GM19328 (cell line): Measurements from ENCODE around the gene TBX4.

Source experiments
- ATAC-seq: cut with Tn5 transposase; IDR thresholded peaks from one replicate; pipeline ENCODE4 v1.9.1; 2021; ENCODE audit warnings: mild to moderate bottlenecking, moderate library complexity; ENCODE audit not compliant: unreplicated experiment

Gene TBX4

DNA sequence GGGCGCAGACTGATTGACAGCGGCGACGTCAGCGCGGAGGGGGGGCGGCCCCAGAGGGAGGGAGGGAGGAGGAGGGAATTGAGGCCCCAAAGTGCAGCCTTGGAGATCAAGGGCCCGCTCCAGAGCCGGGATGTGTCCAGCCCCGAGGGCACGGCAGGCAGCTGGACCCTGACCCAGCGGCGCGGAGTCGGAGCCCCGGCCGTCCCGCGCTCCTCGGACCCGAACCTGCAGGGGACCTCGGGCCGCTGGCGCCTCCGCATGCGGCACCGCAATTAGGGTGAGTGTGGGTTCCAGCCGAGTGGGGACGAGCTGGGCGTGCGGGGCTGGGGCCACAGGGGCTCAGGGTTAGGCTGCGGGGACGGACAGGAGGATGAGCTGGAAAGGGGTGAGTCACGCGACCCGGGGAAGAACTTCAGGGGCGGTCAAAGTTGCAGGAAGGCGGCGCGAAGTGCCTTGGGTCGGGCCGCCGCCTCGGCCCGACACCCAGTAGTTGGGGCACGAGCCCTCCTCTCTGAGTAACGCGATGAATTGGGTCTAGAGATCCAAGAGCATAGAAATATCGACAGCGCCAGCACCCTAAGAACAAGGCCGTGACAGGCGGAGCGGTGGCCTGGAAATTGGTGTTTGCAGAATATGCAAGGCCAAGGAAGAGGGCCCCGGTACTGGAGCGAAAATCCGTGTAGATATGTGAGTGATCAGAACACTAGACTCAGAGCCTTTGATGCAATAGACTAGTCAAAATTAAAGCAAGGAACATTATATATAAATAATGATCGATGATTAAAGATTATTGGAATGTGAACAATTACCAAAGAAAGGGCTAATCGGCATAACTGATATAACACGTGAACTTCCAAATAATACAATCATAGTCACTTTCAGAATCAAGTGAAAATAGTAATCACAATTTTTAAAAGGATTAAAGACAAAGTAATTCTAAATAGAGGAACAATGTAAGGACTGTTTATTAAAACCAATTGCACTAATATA lies at the start of gene TBX4:
Gene TBX4 (plus strand): TSS at position 122 of the 990 bp plus-strand sequence. CDS start 4,069 bp downstream, outside the sequence.
- ATAC-seq: no peak

DNA sequence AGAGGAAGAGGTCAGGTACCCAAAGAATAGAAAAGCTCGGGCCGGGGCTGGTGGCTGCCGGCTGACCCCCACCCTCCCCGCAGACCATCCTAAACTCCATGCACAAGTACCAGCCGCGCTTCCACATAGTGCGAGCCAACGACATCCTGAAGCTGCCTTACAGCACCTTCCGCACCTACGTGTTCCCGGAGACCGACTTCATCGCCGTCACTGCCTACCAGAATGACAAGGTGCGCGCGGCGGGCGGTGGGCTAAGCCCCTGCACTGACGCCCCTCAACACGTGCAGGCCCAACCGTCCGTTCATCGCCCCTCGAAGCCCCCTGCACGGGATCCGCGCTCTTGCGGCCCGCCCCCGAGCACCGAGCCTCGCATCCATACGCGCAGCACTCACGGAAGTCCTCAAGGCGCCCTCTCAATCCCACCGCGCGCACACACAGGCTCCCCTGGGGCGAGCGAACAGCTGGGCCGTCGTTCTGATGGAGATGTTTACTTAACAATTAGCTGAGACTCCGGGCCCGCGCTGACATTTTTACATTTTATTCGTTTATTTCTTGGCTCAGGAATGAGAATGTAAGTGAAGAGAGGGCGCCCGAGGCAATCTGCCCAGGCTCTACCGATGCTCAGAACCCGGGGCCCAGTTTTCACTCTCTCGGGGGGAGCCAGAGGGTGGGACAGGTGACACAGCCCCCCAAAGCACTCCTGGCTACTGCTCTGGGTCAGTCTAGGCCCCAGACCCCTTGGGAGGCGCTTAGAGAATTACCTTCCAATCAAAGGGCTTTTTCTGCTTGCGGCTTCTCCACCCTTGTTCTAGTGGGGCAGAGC lies 49.0 kb upstream of the TBX4 start:
- no peak for ATAC-seq

DNA sequence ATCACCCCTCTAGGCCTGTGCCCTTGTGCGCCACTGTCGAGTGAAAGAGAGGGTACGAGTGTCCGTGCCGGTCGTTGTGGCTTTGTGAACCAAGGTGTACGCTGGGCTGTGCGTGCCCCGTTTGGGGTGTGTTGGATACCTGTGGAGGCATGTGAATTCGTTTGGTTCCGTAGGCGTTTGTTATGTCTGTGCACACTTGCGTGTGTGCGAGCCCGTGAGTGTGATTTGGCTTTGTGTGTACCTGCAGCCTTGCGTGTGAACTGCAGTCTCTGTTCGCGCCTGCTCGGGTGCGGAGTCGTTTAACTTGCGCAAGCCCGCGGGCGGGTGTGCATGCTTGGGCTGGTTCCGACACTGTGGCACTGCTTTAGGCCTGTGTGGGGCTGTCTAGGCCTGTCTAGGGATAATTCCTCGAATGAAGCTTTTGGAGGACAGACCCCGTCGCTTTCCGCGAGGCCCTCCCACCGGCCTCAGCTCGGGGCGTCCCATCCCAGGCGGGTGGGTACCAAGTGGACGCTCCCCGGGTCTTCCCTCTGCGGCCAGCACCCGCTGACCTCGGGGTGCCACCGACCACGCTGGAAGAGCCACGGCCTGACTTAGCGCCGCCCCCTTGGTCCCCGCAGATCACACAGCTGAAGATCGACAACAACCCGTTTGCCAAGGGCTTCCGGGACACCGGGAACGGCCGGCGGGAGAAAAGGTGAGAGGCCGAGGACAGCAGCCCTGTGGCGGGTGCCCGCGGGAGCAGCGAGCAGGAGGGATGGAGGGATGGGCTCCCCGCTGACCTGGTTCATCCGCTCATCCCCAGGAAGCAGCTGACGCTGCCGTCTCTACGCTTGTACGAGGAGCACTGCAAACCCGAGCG lies 48.2 kb upstream of the TBX4 start:
- no peak for ATAC-seq

DNA sequence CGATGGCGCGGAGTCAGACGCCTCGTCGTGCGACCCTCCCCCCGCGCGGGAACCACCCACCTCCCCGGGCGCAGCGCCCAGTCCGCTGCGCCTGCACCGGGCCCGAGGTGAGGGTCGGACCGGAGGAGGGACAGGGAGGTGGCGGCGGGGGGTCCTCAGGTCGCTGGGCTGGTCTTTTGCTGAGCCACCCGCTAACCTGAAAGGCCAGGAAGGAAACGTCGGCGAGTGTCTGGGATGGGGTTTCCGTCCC lies 47.6 kb upstream of the TBX4 start:
- no peak for ATAC-seq

DNA sequence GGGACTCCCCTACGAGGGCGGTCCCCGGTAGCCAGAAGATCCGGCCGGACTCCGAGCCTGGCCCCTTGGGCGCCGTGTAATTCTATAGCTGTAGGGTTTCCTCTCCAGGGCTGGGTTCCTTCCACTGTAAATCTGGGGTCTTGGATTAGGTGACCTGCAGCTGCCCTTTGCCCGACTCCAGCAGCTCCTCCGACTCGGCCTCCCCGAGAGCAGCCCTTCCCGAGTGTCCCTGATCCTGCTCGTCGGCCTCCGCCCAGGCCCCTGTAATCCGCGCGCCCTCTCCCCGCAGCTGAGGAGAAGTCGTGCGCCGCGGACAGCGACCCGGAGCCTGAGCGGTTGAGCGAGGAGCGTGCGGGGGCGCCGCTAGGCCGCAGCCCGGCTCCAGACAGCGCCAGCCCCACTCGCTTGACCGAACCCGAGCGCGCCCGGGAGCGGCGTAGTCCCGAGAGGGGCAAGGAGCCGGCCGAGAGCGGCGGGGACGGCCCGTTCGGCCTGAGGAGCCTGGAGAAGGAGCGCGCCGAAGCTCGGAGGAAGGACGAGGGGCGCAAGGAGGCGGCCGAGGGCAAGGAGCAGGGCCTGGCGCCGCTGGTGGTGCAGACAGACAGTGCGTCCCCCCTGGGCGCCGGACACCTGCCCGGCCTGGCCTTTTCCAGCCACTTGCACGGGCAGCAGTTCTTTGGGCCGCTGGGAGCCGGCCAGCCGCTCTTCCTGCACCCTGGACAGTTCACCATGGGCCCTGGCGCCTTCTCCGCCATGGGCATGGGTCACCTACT lies 47.1 kb upstream of the TBX4 start:
- no peak for ATAC-seq

DNA sequence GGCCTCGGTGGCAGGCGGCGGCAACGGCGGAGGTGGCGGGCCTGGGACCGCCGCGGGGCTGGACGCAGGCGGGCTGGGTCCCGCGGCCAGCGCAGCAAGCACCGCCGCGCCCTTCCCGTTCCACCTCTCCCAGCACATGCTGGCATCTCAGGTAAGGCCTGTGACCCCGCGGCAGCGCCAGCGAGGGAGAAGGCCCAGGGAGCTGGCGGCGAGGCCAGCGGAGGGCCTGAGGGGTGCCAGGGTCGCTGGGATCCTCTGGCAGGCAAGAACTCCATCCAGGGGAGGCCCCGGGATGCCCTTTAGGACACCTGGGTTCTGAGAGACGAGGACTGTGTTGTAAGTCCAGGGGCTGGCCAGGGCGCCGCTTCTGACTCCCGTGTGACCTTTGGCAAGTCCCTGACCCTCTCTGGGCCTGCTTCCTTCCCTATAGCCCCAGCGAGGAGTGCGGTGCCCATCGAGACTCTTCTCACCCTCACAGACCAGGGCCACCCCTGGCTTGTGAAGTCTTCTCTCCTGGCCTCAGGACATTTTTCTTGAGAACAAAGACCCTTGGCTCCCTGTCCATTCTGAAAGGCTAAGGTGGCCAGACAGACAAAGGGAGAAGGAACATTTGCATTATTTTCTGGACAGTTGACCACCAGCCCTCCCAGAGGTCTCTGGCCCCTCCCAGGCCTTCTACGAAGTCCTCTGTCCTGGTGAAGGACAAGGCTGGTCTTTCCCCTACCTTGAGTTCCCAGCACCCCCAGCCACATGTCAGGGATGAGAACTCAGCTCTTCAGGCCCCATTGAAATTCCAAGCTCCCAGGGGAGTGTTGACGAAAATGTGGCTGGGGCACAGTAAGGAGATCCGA lies 46.3 kb upstream of the TBX4 start:
- ATAC-seq: no peak

DNA sequence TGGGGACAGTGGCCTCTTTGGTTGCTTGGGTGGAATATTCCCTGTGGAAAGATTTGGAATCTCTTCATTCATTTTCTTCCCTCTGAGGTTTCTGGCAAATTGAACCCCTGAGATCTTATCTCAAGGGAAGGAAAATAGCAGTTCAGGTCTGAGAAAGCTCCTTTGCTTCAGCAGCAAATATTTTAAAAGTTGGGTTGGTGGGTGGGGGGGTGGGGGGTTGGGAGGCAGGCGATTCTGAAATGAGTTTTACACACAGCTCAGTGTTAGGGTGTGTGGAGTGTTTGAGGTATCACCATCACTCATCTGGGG lies 45.7 kb upstream of the TBX4 start:
- ATAC-seq: no peak

DNA sequence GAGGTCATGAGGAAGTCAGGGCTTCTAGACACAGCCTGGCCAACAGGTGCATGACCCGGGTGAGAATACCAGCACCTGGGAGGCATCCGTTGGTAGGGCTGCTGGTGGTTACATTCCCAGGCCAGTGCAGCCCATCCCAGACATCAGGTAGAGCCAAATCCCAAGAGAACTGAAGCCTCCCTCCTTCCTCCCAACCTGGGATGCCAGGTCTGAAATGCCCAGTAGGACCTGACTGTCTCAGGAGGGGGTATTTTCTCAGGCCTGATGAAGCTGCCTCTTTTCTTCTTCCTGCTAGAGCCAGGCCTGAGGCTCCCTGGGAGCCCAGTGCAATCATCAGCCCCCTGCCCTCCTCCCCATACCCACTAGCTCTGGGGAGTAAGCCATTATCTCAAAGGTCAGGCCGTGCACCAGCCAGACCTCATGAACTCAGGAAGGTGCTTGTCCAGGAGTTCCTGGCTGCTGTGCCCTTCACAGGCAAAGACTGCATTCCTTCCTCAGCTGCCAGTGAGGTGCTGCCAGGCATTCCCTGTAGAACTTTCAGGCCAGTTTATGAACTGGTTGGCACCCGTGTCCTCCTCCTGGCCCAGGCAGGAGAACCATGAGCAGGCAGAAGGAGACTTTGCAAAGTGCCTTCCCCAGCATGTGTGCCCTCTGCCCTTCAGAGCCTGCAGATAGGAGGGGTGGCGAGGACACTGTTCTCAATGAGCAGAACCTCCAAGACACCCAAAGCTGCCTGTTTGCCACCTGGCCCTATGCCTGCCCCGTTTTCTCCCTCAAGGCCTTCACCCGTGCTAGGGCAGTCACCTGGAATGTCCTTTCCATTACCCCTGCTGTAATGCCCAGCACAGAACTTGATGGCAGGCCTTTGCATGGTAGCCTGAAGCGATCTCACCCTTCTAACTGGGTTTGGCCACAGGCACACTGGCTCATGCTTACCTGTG lies 45.0 kb upstream of the TBX4 start:
- ATAC-seq: no peak

DNA sequence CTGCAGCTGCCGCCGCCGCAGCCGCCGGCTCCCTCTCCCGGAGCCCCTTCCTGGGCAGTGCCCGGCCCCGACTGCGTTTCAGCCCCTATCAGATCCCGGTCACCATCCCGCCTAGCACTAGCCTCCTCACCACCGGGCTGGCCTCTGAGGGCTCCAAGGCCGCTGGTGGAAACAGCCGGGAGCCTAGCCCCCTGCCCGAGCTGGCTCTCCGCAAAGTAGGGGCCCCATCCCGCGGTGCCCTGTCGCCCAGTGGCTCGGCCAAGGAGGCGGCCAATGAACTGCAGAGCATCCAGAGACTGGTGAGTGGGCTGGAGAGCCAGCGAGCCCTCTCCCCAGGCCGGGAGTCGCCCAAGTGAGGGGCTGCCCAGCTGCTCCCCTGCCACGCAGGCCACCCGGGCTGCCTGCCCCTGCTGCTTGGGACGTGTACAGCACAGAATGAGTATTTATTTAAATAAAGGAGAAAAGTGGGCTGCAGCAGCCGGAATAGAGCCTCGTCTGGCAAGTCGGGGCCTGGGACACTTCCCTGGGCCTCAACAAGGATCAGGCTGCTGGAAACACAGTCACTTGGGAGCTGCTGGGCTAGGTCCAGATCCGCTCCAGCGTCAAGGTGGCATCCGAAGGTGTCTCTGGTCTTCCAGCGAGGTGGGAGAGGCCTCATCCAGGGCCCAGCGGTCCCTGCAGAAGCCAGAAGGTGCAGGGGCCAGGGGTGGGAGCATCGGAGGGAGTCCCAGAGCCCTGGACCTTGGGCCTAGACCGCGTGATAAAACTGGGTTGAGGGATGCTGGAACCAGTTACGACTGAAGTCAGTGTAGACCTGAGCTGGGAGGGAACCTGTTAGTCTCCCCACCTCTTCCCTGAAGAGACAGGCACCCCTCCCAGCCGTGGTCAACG lies 43.8 kb upstream of the TBX4 start:
- ATAC-seq: no peak

DNA sequence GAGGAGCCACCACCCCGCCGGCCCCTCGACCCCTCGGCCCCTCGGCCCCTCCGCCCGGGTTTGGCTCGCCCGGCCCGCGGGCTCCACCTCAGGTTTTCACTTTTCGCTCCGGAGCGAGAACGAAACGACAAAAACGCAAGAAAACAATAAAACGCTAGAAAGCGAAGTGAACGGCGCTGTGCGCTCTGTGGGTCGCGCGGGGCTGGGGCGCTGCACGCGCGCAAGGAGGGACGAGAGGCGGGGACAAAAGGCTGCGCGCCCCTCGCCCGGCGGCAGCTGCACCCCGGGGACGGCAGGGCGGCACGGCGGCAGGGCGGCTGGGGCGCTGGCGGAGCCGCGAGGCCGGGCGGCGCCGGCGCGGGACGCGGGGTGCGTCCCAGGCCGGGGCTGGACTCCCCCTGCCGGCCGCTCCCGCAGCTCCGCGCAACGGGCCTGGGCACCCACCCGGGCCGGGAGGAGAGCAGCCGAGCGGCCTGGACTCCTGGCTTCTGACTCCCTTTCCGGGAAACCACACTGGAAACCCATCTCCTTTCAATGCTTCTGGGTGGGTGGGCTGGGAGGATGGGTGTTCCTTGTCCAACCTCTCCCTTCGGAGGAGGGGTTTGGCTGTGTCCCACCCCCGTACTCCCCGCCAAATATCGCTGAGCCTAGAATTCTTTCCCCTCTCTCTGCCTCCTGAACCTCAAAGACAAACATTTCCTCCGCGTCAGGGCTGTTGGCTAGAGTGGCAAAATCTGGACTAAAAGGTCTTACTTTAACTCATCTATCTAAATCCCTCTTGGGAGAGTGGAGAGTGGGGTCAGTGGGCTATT lies 42.7 kb upstream of the TBX4 start:
- no peak for ATAC-seq

DNA sequence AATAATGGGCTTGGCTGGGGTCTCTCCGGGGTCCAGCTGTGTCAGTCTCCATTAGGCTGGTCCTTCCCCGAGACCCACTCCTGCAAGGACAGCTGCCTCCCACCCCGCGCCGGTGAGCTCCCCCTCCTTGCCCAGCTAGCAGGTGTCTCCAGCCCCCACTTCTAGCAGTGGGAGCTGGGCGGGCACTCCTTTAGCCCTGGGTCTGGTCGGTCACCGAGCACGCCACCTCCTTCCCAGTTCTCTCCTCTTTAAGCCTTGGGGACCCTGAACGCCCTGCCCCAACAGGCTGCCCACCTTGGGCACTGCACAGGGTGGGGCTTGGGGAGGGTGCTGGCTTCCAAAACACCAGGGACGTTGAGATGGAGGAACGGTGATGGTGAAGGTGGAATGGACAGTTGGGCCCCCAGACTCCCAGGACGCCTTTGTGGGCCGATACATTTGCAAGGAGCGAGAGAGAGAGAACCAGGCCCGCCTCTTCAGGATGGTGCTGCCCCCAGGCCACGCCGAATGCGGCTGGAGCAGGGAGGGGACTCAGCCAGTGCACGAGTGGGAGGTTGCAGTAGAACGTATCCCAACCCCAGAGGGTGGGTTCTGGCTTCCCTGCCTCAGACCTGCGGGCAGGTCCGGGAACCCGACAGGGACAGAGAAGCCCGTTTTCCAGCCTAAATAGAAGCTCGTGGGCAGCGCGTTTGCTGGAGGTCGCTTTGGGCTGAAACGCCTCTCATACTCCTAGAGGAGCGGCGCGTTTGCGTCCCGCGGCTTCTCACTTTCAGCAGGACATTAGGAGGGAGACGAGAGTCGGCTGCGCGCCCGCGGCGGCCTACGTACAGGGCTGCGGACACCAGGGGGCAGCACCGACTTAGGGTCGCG lies 41.8 kb upstream of the TBX4 start:
- no peak for ATAC-seq

DNA sequence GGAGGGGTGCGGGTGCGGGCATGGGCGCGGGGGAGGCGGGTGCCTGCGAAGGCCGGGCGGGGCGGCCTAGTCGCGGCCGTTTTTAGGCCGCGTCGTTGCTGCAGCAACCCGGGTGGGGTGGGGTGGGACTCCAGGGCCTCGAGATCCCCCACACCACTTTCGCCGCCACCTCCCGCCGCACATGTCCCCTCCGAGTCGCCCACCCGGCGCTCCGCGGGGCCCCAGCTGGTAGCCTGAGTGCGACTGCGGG lies 41.3 kb upstream of the TBX4 start:
- ATAC-seq: no peak

DNA sequence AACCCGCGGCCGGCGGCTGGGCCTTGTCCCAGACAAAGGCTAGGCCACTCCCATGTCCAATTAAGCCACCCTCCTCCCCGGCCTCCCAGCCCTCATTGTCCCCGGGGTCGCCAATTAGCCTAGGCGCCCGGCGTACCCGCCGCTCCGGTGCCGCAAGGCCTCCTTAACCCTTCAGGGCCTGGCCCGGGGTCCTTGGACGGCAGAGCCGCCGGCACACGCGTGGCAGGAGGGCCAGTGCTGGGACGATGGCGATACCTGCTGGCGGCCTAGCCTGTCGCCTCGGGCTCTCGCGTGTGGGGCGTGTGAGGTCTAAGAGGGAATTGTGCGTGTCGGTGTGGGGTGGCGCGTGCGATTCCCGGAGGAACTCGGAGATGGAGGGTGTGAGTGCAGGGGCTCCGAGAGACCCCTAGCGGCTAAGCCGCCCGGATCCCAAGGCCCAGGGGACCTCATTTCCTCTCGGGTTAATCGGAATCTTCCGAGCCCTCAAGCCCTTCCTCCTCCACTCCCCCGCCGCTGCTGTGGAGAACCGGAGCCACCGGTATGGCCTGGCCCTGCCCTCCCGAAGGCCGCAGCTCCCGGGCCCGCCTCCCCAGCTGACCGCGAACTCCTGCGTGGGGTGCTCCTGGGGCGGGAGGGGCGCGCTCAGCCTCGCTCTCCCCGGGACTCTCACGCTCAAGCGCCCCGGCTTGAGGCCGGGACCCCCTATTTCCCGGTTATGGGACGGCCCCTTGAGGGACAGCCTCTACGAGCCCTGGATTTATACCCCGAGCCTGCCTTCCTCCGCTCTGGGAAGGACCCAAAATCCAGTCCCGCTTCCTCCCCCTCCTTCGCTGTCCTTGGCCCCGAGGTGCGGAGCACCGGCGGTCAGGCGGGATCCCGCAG lies 40.7 kb upstream of the TBX4 start:
- ATAC-seq: no peak

DNA sequence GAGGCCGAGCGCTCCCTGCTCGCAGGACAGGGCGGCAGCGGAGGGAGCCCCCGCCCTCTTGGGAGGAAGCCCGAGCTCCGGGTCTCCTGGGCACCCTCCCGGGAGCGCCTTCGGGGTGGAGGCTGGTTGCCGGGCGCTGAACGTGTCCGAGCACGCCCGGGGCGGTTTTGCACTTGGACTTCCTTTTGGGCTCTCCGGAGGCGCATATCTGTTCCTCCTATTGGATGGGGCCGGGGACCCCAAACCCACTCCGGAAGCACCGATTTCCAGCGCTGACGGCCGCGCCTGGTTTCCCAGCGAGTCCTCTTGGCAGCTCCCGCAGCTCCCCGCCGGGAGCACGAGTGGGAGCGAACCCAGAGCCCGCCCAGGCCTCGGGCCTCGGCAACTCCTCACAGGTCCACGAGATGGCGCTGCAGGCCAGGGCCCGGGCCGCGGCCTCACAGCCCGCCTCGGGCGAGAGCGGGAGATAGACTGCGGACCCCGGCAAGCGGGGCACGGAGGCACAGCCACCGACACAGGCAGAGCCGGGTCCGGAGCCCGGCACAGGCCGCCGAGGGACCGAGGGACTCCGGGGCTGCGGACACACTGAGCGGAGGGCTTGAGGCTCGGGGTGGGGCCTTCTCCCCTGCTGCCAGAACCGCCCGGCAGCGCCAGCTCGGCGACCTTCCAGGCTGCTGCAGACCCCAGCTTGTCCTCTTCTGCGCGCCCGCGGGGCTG lies 39.9 kb upstream of the TBX4 start:
- no peak for ATAC-seq
